Prostate gland (tissue), 2 donors: Measurements from ENCODE around the gene ADAMTS12.

Experiments used
- POLR2A ChIP-seq: fragments of 450-650 bp; IDR thresholded peaks from one replicate; pipeline ENCODE4 v1.6.1; 2016; ENCODE audit warnings: antibody characterized with exemption, mild to moderate bottlenecking
- TF ChIP-seq, protein P1 (sequence below), 4 experiments: fragments of 200-600 bp in 2 of 4; fragments of 450-650 bp in 2 of 4; sonication (generic) in 2 of 4; IDR thresholded peaks; 1 replicate in 3 of 4; 2 replicates in 1 of 4; pipeline ENCODE4 v1.5.1; 2016 to 2019; ENCODE audit warnings: antibody characterized with exemption in 4 of 4, mild to moderate bottlenecking in 2 of 4, moderate library complexity in 2 of 4

DNA sequence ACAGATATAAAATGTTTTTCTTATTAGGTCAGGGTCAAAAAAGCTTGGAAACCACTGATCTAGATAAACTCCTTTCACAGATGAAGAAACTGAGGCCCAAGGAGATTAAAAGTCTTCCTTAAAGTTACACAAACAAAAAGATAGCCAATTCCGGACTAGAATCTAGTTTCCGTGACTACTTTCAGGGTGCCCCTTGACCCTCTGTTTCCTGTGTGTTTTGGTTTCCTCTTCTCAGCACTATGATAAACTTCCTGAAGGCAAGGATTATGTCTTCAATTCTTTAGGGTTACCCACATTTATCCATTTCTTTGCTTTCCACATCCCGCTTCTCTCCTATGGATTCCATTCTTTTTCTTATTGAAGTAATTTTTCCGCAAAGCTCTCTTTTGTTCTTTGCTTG is 83.1 kb downstream of the ADAMTS12 start:
- TF ChIP-seq, protein P1, sequence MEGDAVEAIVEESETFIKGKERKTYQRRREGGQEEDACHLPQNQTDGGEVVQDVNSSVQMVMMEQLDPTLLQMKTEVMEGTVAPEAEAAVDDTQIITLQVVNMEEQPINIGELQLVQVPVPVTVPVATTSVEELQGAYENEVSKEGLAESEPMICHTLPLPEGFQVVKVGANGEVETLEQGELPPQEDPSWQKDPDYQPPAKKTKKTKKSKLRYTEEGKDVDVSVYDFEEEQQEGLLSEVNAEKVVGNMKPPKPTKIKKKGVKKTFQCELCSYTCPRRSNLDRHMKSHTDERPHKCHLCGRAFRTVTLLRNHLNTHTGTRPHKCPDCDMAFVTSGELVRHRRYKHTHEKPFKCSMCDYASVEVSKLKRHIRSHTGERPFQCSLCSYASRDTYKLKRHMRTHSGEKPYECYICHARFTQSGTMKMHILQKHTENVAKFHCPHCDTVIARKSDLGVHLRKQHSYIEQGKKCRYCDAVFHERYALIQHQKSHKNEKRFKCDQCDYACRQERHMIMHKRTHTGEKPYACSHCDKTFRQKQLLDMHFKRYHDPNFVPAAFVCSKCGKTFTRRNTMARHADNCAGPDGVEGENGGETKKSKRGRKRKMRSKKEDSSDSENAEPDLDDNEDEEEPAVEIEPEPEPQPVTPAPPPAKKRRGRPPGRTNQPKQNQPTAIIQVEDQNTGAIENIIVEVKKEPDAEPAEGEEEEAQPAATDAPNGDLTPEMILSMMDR (IDR thresholded peaks at IDR 0.05) = no peak
- no peak for TF ChIP-seq POLR2A
